Suprapubic skin (tissue), 4 donors: ENCODE data around the gene TAF3.

Source experiments
- EP300 ChIP-seq: sonication (generic); formaldehyde crosslinking; IDR thresholded peaks from one replicate; pipeline ENCODE4 v1.6.1; 2017; ENCODE audit warnings: antibody characterized with exemption
- POLR2A ChIP-seq, 2 donors: fragments of 450-650 bp; IDR thresholded peaks; one replicate each; pipeline ENCODE4 v1.6.1; 2017; ENCODE audit warnings: antibody characterized with exemption in 2 of 2, mild to moderate bottlenecking in 2 of 2, moderate library complexity in 2 of 2
- POLR2AphosphoS5 ChIP-seq, 3 donors: sonication (generic); formaldehyde crosslinking; IDR thresholded peaks; one replicate each; pipeline ENCODE4 v1.6.1; 2017; ENCODE audit warnings: antibody characterized with exemption in 3 of 3
- TF ChIP-seq, protein P1 (sequence below), 2 donors: fragments of 200-600 bp in 1 of 2; fragments of 450-650 bp in 1 of 2; sonication (generic) in 1 of 2; IDR thresholded peaks; one replicate each; pipeline ENCODE4 v1.5.1; 2016 to 2019; ENCODE audit warnings: antibody characterized with exemption in 2 of 2, mild to moderate bottlenecking in 1 of 2, moderate library complexity in 1 of 2

DNA sequence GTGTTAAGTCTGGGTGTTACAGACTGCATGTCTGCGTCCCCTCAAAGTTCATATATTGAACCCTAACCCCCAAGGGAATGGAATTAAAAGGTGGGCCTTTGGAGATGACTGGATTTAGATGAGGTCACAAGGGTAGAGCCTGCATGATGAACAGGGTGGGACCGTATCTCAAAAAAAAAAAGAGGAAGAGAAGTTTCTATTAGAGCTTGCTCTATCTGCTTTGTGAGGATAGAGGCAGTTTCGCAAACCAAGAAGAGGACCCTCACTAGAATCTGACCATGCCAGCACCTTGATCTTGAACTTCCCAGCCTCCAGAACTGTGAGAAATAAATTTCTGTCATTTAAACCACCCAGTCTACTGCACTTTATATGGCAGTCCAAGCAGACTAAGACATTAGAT lies 31.9 kb upstream of the TAF3 start:
- TF ChIP-seq POLR2AphosphoS5 (IDR thresholded peaks at IDR 0.05), result no peak
- TF ChIP-seq, protein P1, sequence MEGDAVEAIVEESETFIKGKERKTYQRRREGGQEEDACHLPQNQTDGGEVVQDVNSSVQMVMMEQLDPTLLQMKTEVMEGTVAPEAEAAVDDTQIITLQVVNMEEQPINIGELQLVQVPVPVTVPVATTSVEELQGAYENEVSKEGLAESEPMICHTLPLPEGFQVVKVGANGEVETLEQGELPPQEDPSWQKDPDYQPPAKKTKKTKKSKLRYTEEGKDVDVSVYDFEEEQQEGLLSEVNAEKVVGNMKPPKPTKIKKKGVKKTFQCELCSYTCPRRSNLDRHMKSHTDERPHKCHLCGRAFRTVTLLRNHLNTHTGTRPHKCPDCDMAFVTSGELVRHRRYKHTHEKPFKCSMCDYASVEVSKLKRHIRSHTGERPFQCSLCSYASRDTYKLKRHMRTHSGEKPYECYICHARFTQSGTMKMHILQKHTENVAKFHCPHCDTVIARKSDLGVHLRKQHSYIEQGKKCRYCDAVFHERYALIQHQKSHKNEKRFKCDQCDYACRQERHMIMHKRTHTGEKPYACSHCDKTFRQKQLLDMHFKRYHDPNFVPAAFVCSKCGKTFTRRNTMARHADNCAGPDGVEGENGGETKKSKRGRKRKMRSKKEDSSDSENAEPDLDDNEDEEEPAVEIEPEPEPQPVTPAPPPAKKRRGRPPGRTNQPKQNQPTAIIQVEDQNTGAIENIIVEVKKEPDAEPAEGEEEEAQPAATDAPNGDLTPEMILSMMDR (IDR thresholded peaks at IDR 0.05), result no peak
- no peak for TF ChIP-seq EP300
- no peak for TF ChIP-seq POLR2A (IDR thresholded peaks at IDR 0.05)
